Esophagus (tissue), 2 donors: ENCODE results near the gene DCDC2. TPM values are rescaled to one million over a fixed set of nuclear protein-coding genes. Genes with fewer than 3 reads are reported as not detected.
"Not testable (repeated sequence)": the region's sequence is repeated elsewhere in the genome, so short reads cannot be mapped to it uniquely, and the experiment has no call there.

Source experiments
- H3K27ac ChIP-seq, 2 donors: one replicate each; pipeline ENCODE4 v1.5.1; 2013; ENCODE audit warnings: low read depth in 2 of 2, mild to moderate bottlenecking in 2 of 2, inconsistent platforms in 1 of 2, low read length in 1 of 2, moderate library complexity in 1 of 2
- H3K27me3 ChIP-seq, 2 donors: one replicate each; pipeline ENCODE4 v1.6.1; 2013; ENCODE audit warnings: low read length in 2 of 2, control low read depth in 1 of 2, mild to moderate bottlenecking in 1 of 2; ENCODE audit not compliant: insufficient read depth in 2 of 2, control insufficient read depth in 1 of 2
- H3K36me3 ChIP-seq, 2 donors: one replicate each; pipeline ENCODE4 v1.6.1; 2013; ENCODE audit warnings: low read length in 1 of 2; ENCODE audit not compliant: control insufficient read depth in 2 of 2, insufficient read depth in 2 of 2
- H3K4me1 ChIP-seq, 2 donors: one replicate each; pipeline ENCODE4 v1.6.1; 2013; ENCODE audit warnings: low read length in 1 of 2; ENCODE audit not compliant: control insufficient read depth in 2 of 2, insufficient read depth in 2 of 2
- H3K4me3 ChIP-seq, 2 donors: one replicate each; pipeline ENCODE4 v1.5.1; 2013; ENCODE audit warnings: low read length in 2 of 2, mild to moderate bottlenecking in 2 of 2, low read depth in 1 of 2, moderate library complexity in 1 of 2
- H3K9me3 ChIP-seq, 2 donors: one replicate each; pipeline ENCODE4 v1.6.1; 2013; ENCODE audit warnings: mild to moderate bottlenecking in 2 of 2, low read depth in 1 of 2, low read length in 1 of 2, moderate library complexity in 1 of 2; ENCODE audit not compliant: control insufficient read depth in 2 of 2, insufficient read depth in 1 of 2
- WGBS, 2 donors: extraction: QIAGEN DNeasy Blood & Tissue Kit; methylation state at CpG; one replicate each; pipeline ENCODE4 v1.1.7; 2013; 5-methylcytosine and 5-hydroxymethylcytosine counted together
- polyA plus RNA-seq, 2 donors: library from polyadenylated mRNA; stranded (reverse); fragments of 200-250 nt; gene quantifications; one replicate each; pipeline ENCODE4 v1.2.3, GENCODE V29; 2013
- donor health status: healthy with polysubstance abuse.
- donor health status: Bipolar disorder and iron deficiency.

Gene DCDC2
- polyA plus RNA-seq, 2 donors, result under 0.01 to 0.02 TPM

DNA sequence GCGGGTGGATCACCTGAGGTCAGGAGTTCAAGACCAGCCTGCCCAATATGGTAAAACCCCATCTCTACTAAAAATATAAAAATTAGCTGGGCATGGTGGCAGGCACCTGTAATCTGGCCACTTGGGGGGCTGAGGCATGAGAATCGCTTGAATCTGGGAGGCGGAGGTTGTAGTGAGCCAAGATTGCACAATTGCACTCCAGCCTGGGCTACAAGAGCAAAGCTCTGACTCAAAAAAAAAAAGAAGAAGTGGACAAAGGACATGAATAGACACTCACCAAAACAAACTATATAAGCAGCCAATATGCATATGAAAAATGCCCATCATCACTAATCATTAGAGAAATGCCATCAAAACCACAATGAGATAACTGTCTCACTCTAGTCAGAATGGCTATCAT is 121.1 kb downstream of the DCDC2 start:
- H3K36me3 ChIP-seq, H3K27me3 ChIP-seq, H3K9me3 ChIP-seq, H3K27ac ChIP-seq, H3K4me1 ChIP-seq, H3K4me3 ChIP-seq: not testable (repeated sequence)
- 82 to 90% methylated on average over 3 of the region's 3 CpGs for WGBS, 2 donors

DNA sequence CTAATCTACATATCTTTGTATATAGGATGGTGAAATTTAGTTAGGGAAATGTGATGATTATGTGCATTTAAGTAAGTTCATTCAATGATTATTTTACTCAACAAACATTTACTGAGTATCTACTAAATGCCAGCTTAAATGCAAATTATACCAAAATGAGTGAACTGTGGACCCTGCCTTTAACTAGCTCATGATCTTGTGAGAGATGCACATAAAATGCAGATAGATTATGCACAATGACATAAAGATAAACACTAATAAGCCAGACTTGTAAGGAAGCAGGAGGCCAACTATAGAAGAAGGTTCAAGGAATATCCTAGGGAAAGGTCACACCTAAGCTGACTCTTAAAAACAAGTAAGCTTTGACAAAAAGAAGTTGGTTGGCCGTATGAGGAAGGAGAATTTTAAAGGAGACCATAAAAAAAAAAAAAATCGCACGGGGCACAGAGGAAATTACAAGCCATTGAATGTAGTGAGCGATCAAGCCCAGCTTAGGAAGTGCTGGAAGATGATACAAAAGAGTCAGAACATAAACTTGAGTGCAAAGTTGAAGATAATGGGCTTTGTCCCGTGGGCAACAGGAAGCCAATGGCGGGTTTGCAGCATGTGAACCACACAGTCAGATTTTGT is 123.9 kb downstream of the DCDC2 start:
- Histone ChIP-seq H3K27ac (no peak overlapping the region), H3K36me3 (no peaks in the 10 kb centered on the region), H3K9me3 (no peaks in the 10 kb centered on the region), H3K4me3 (no peak overlapping the region), H3K27me3 (no peaks in the 10 kb centered on the region), H3K4me1 (no peaks in the 10 kb centered on the region)
- 62 to 75% methylated on average over 6 of the region's 6 CpGs for WGBS, 2 donors

DNA sequence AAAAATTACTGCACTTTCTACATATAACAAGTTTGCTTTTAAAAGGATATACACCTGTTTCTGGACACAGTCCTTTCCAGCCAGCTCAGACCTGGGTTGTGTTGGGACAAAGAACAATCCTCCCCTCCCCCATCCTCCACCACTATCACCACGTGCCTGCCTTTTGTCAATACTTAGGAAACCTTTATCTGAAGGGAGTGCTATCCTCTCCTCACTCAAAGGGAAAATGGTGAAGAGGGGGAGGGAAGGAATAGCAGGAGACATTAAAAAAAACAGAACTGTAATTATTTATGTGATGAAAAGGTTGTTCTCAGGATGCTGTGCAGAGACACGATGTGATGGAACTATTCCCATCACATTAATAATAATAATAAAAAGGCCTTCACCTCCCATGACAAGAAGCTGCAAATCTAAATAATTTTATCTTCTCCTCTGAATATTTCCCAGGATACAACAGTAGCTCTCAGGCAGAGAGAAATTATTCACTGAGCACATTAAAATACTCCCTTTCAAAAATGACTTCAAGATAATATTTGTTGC is 126.4 kb downstream of the DCDC2 start:
- no peaks in the 10 kb centered on the region for H3K36me3 ChIP-seq
- no peak overlapping the region for H3K27ac ChIP-seq
- H3K4me1 ChIP-seq, result no peaks in the 10 kb centered on the region
- no peak overlapping the region for H3K4me3 ChIP-seq
- no peaks in the 10 kb centered on the region for H3K27me3 ChIP-seq
- H3K9me3 ChIP-seq, result no peaks in the 10 kb centered on the region
- 31 to 48% methylated on average over 2 of the region's 2 CpGs for WGBS, 2 donors

DNA sequence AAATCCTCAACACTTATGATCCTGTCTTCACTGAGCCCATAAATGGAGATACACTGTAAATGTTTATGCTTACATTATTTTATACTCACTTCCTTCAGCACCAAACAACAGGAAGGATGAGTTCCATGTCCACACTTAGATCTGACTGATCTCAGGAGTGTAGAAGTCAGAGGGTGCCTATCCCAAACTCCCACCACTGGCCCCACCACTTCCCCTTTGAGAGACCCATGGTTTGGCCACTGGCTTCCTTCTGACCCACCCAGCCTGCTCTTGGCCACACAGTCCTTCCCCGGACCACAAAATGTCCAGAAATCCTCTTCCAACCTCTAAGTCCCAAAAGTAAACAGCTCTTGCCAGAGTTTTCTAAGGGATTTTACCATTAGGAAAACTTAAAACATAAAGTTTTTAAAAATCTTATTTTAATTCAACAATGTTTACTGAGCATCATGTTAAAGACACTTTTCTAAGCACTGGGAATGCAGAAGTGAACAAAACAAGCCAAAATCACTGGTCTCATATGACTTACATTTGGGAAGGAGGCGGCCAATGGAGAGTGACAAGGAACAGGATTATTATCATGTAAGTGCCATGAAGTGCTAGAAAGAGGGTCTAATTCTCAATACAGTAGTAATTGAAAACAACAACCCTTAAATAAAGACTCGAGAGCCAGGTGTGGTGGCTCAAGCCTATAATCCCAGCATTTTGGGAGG is 128.0 kb downstream of the DCDC2 start:
- 54 to 58% methylated on average over 3 of the region's 3 CpGs for WGBS, 2 donors
- Histone ChIP-seq H3K27me3 (no peaks in the 10 kb centered on the region), H3K4me3 (no peak overlapping the region), H3K9me3 (no peaks in the 10 kb centered on the region), H3K4me1 (no peaks in the 10 kb centered on the region), H3K36me3 (no peaks in the 10 kb centered on the region), H3K27ac (no peak overlapping the region)

DNA sequence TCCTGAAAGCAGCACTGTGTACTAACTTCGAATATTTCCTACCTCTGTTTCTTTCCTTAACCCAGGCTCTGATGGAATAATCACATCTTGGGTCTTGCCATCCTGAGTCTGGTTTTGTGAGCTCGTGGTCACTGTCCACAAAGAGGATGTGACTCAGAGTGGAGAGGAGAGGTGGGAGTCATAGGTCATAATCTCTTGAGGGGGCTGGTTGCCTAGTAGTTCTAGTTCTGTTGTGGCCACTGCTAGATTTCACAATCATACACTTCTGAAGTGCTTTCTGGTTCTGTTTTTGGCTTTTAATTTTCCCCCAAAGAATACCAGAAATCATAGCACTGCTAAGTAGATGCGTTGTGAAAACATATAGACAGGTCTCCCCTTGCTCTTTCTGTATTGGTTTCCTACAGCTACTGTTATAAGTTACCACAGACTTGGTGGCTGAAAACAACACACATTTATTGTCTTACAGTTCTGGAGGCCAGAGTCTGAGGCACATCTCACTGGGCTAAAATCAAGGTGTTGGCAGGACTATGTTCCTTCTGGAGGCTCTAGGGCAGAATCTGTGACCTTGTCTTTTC is 129.1 kb downstream of the DCDC2 start:
- no peaks in the 10 kb centered on the region for H3K9me3 ChIP-seq
- WGBS, 2 donors, result 51 to 58% methylated on average over 3 of the region's 3 CpGs
- no peak overlapping the region for H3K27ac ChIP-seq
- H3K4me1 ChIP-seq, result no peaks in the 10 kb centered on the region
- H3K36me3 ChIP-seq, result no peaks in the 10 kb centered on the region
- H3K4me3 ChIP-seq, result no peak overlapping the region
- no peaks in the 10 kb centered on the region for H3K27me3 ChIP-seq

DNA sequence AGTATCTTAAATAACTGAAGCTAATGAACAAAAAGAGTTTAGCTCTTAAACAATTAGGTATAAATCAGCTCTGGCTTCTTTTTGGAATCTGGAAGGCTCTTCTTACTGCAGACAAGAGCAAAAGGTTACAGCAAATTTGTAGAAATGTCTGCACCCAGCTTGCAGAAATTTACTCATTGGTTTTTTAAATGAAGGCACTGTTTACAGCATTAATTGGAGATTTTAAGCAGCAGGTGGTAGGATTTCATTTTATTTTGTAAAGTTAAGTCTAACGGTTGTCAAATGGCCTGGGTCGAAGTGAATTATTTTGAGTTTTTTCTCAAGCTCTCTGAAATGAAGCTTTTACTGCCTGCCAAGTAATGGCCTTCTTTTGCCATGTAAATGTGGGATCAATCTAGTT is 129.7 kb downstream of the DCDC2 start:
- WGBS, 2 donors, result 55 to 58% methylated on average over 2 of the region's 2 CpGs
- no peaks in the 10 kb centered on the region for H3K4me1 ChIP-seq
- no peaks in the 10 kb centered on the region for H3K27me3 ChIP-seq
- no peaks in the 10 kb centered on the region for H3K9me3 ChIP-seq
- no peaks in the 10 kb centered on the region for H3K36me3 ChIP-seq
- no peak overlapping the region for H3K4me3 ChIP-seq
- no peak overlapping the region for H3K27ac ChIP-seq

DNA sequence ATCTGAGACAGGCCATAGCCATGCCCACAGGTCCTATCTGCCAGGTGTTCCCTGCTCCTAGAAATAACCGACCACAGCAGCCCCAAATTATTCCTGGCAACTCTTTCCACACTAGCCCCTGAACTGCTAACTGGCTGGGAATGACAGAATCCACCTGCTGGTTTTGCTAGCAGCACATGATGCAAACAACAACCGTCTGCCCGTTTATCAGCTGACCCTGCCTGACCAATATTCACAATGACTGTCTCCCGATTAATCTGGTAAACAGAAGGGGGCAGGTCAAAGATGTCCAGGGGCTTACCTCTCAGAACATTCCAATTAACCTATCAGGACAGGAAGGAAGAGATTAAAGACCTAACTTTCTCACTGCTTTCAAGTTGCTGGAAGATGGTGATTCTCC is 130.3 kb downstream of the DCDC2 start:
- Histone ChIP-seq H3K36me3 (no peaks in the 10 kb centered on the region), H3K27me3 (no peaks in the 10 kb centered on the region), H3K27ac (no peak overlapping the region), H3K4me1 (no peaks in the 10 kb centered on the region), H3K4me3 (no peak overlapping the region), H3K9me3 (no peaks in the 10 kb centered on the region)
- 31 to 38% methylated on average over 4 of the region's 4 CpGs for WGBS, 2 donors

DNA sequence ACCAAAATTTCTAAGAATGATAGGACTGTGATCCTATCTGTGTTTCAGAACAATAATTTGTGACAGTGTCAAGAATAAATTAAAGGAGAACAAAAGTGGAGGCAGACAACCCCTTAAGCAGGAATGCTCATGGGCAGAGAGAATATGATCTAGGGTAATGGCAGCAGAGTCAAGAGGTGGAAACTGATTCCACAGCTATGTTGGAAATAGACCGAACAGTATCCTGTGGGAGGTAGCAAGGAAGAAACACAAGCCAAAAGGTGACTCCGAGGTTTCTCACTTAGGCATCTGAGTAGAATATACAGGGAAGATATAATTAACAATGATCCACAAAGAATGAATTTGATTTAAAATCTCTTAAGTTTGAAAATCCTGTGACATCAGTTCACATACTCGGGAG is 131.3 kb downstream of the DCDC2 start:
- H3K36me3 ChIP-seq, result no peaks in the 10 kb centered on the region
- no peak overlapping the region for H3K27ac ChIP-seq
- 71% methylated on average over 3 of the region's 3 CpGs for WGBS, 2 donors
- no peaks in the 10 kb centered on the region for H3K27me3 ChIP-seq
- H3K9me3 ChIP-seq, result no peaks in the 10 kb centered on the region
- no peak overlapping the region for H3K4me3 ChIP-seq
- no peaks in the 10 kb centered on the region for H3K4me1 ChIP-seq

DNA sequence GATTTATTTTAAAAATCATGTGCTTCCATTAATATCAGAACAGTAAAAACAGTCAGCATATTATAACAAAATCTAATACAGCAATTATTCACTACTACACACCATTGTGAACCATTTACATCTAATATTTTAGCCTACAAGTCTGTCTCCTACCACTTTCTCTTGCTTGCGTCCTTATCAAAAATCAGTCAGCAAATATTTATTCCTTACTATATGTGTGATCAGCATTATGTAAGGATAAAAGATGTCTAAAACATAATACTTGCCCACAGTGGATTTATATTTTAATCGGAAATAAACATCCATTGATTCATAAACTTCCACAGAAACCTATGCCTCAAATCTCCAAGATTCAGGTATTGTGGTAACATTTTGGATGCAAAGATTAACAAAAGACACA is 132.0 kb downstream of the DCDC2 start:
- Histone ChIP-seq H3K27ac (no peak overlapping the region), H3K4me1 (no peaks in the 10 kb centered on the region), H3K36me3 (no peaks in the 10 kb centered on the region), H3K27me3 (no peaks in the 10 kb centered on the region), H3K4me3 (no peak overlapping the region), H3K9me3 (no peaks in the 10 kb centered on the region)
- 88 to 91% methylated on average over 2 of the region's 2 CpGs for WGBS, 2 donors
